ENCODE results near the gene ZRANB2.

DNA sequence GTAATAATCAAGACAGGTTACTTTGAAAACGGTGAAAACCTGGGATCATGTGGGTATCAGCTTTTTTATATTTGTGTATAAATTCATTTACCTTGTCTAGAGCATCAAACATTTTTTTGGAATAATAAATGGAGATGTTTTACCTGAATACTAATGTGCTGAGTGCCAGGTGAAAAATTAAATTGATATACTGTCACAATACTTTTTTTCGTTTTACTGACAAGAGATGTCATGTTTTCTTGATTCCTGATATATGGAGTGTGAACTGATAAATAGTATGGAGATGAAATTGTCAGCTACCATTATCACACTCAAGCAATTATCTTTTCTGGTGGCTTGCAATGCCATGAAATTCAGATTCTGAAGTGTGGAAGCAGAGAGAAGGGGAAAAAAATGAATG is 47.2 kb upstream of the ZRANB2 start:
- TF ChIP-seq CBX3 (IDR thresholded peaks at IDR 0.05; ENCODE audit: low read depth) (no peak), ZNF274 (IDR thresholded peaks at IDR 0.05; ENCODE audit: low read depth, low read length) (no peak), ZFX (IDR thresholded peaks at IDR 0.05) (no peak), POLR2AphosphoS5 (IDR thresholded peaks at IDR 0.05; ENCODE audit: low read depth, low read length) (no peak), EZH2 (IDR thresholded peaks at IDR 0.05) (no peak), SIN3A (IDR thresholded peaks at IDR 0.05; ENCODE audit: low read depth) (no peak), RAD21 (IDR thresholded peaks at IDR 0.05; ENCODE audit: low read depth) (no peak), YY1 (IDR thresholded peaks at IDR 0.05; ENCODE audit: extremely low read depth, insufficient replicate concordance, low read depth, low read length) (no peak)
- TF ChIP-seq, protein P1, sequence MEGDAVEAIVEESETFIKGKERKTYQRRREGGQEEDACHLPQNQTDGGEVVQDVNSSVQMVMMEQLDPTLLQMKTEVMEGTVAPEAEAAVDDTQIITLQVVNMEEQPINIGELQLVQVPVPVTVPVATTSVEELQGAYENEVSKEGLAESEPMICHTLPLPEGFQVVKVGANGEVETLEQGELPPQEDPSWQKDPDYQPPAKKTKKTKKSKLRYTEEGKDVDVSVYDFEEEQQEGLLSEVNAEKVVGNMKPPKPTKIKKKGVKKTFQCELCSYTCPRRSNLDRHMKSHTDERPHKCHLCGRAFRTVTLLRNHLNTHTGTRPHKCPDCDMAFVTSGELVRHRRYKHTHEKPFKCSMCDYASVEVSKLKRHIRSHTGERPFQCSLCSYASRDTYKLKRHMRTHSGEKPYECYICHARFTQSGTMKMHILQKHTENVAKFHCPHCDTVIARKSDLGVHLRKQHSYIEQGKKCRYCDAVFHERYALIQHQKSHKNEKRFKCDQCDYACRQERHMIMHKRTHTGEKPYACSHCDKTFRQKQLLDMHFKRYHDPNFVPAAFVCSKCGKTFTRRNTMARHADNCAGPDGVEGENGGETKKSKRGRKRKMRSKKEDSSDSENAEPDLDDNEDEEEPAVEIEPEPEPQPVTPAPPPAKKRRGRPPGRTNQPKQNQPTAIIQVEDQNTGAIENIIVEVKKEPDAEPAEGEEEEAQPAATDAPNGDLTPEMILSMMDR (IDR thresholded peaks at IDR 0.05 in 2 of 3, conservative IDR thresholded peaks at IDR 0.05 in 1 of 3; ENCODE audit: borderline replicate concordance in 1 of 3, insufficient read depth in 1 of 3, low read depth in 2 of 3, low read length in 2 of 3), result no peak
